ENCODE data around the gene AREG.
A peak's percentile ranks its signal among the peaks of the same experiment; 100 is the strongest.

The AREG gene

GRCh38 chr4:74463123-74463522 lies 18.2 kb downstream of the AREG start:
- no peak for DNase-seq (ENCODE audit: low spot score)

DNA sequence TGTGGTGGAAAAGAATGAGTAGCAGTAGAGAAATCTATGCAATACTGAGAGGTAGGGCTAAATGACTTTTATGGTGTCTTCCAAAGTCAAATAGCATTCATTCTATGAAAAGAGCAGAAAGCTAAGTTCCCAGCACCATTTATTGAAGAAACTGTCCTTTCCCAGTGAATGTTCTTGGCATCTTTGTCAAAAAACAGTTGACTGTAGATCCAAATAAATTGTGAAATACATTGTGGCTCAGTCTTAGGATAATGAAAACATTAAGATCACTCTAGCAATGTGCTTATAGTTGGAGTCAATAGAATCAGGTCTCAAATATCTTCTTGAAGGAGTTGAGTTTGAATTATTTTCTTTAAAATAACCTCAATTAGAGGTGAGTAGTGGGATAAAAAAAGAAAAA lies 19.4 kb downstream of the AREG start:
- no peak for DNase-seq (ENCODE audit: low spot score)

DNA sequence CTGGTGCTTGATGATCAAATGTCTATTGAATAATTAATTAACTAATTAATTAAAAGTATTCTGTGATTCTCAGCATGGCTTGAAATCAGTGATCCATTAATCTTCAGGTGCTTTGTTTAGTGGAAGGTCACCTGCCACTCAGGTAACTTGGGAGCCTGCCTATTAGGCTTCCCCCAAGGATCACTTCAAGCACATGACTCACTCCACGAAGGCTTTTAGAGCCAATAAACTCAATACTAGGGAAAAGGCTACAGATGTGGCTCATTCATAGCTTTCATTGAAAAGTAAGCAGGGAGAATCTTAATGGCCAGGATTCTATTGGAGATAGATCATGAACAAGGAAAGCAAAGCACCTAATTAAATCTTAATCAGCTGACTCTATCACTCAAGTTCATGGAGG lies 21.3 kb downstream of the AREG start:
- DNase-seq (ENCODE audit: low spot score), result no peak

- no peak for DNase-seq (ENCODE audit: low spot score)
These were observed 26.3 kb downstream of the AREG start for GRCh38 chr4:74471264-74471663.

GRCh38 chr4:74473155-74473811 lies 28.3 kb downstream of the AREG start:
- DNase-seq (ENCODE audit: low spot score), result no peak

- DNase-seq (ENCODE audit: low spot score), result no peak
These were observed 29.6 kb downstream of the AREG start for GRCh38 chr4:74474345-74475090.

- no peak for DNase-seq (ENCODE audit: low spot score)
These were observed 30.3 kb downstream of the AREG start for GRCh38 chr4:74475091-74475800.

- DNase-seq (ENCODE audit: low spot score), result no peak
These were observed 31.0 kb downstream of the AREG start for GRCh38 chr4:74475946-74476345.

DNA sequence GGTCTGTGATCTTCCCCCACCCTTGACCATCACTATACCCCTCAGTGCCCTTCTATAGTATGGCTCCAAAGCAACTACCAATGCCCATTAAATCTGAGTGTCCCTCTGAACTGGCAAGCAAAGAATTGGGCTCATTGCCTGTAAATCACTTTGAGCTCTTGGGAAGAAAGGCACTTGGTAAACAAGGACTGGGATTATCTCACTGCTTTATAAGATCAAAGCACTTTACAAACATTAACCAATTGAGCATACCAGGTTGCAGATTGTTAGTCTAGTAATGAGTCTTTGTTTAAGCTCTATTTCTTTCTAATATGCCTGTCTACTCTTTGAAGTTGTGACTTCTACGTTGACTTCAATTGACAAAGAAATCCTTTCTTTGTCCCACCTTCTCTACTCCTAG lies 34.1 kb downstream of the AREG start:
- DNase-seq (ENCODE audit: low spot score), result peak; percentile 1

DNA sequence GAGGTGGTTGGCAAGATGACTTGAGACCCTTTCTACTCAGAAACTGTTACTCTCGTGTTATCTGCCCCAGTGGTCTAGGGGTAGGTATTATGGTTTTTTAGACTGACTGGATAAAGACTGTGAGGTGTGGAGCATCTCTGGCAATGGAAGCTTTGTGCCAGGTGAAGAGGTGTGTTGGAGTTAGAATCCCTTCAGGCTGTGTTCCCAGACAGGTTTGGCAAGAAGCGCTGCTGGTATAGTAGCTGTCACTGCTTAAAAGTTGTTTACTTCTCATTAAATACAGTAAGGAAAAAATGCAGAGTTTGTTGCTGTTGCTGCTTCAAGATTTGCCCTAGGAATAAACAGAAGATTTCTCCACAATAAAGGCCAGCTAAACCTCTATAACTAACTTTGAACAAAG lies 35.3 kb downstream of the AREG start:
- no peak for DNase-seq (ENCODE audit: low spot score)

DNA sequence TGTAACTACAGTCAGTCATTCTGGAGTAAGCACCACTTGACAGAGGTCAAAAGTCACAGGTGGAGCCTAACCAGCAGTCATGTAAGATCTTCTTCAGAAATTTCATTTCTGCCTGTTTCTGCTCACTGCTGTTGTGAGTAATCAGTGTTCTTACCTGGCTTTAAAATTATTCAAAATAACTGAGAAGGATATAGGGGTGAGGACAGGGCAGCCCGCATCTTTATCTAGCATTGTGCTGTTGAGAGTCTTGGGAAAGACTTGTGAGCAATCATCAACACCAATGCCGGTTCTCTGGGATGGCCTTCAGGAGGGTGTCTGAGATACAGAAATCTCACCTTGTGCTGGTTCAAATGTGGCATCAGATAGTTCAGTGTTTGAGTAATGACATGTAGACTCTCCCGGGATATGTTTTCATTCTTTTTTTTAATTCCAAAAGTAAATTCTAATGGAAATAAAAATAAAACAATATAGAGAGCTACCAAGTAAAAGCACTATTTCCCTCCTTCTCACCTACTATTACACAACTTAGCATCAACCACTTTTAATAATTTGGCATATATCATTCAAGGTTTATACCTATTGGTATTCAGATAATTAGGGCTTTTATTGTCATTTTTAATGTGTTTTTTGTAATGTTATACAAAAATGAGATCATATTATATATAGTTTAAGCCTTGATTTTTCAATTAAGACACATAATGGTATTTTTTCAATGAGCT lies 37.1 kb downstream of the AREG start:
- no peak for DNase-seq (ENCODE audit: low spot score)

DNA sequence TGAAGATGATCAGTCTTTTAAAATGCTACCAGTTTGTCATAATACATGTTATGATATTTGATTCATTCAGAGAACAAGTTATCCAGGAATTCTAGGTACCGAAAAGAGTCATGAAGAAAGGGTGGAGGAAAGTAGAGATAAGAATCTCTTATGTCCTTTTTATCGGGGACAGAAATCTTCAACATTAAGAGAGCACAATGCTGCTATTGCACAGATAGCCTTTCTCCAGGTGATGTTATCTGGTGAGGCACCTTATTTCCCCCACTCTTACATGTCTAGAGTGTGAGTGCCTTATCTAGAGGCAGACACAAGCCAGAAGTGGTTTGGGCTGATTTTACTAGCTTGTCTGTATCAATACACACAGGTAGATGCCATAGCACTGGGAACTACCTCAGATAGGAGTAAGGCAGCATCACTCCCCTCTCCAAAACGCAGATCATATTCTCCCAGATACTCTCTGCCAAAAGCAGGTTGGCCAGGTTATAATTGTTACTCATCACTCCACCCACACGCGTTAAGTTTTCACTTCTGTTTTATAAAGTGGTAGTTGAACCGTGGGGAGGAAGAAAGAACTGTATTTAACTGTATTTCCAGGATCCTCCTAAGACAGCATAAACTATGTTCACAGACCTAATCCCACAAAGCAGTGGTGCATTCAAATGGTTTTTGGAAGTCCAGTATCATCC lies 38.4 kb downstream of the AREG start:
- no peak for DNase-seq (ENCODE audit: low spot score)

- DNase-seq (ENCODE audit: low spot score), result no peak
These were observed 42.0 kb downstream of the AREG start for GRCh38 chr4:74486905-74487304.

- no peak for DNase-seq (ENCODE audit: low spot score)
These were observed 42.8 kb downstream of the AREG start for GRCh38 chr4:74487771-74488170.

DNA sequence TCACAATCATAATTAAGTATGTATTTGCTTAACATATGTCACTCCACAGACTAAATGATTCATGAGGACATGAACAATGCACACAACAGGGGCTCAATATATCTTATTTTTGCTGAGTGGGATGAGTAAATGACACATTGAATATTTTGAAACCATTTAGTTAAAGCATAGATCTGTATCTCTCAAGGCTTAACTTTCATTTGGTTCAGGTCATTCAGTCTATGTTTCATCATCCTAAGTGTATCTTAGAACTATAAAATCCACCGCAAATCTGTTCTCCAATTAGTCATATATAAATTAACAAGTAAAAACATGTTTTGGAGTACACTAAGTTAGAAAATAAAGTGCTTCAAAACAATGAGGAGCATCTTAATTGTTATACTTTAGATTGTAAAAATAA lies 45.8 kb downstream of the AREG start:
- DNase-seq (ENCODE audit: low spot score), result no peak

GRCh38 chr4:74499986-74500781 lies 55.2 kb downstream of the AREG start:
- DNase-seq (ENCODE audit: low spot score), result no peak

- DNase-seq (ENCODE audit: low spot score), result no peak
These were observed 56.6 kb downstream of the AREG start for GRCh38 chr4:74501579-74501978.

- DNase-seq (ENCODE audit: low spot score), result no peak
These were observed 58.6 kb downstream of the AREG start for GRCh38 chr4:74503580-74503979.

DNA sequence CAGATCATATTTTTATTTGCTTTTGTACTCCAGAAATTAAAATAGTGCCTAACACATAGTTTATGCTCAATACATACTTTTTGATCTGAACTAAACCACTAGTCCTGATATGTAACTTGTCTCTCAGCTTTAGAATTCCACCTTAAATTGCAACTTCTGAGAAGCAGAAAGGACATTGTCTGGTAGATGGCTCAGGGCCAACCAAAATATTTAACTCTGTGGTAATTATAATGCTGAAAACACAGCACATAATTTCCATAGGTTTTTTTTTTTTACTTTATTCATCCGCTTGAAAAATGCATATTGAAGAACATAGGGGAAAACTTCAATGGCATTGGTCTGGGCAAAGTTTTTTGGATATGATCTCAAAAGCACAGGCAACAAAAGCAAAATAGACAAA lies 59.3 kb downstream of the AREG start:
- no peak for DNase-seq (ENCODE audit: low spot score)
